IMR-90 (cell line): ENCODE data around the gene CTNNA2. TPM values are rescaled to one million over a fixed set of nuclear protein-coding genes. Genes with fewer than 3 reads are reported as not detected.

ENCODE experiments used
- ATAC-seq: fragments of 200-7000 bp; cut with Tn5 transposase; 2 replicates; pipeline ENCODE4 v1.9.1; 2020; ENCODE audit warnings: low read depth, mild to moderate bottlenecking, moderate library complexity
- BruUV-seq: library from RNA; stranded (reverse); fragments of 400-500 nt; replicated peaks from 2 replicates; lab custom pipeline; 2021; lab: Mats Ljungman, UMichigan
- CTCF ChIA-PET: fragments of 300-600 bp; formaldehyde crosslinking; extraction: SDS; loops from one replicate; lab custom pipeline; 2021; ENCODE audit warnings: antibody characterized with exemption; lab: Yijun Ruan, JAX
- POLR2A ChIA-PET: fragments of 300-600 bp; sonication (Branson Sonifier 250); formaldehyde crosslinking; loops from one replicate; lab custom pipeline; 2022; ENCODE audit warnings: antibody characterized with exemption; ENCODE audit not compliant: unreplicated experiment; lab: Charles Lee
- DNase-seq: peaks from one replicate; pipeline ENCODE4 v3.0.0; 2013
- H2AFZ ChIP-seq: replicated peaks from 2 replicates; pipeline ENCODE3; 2013; ENCODE audit warnings: low read length, mild to moderate bottlenecking; ENCODE audit not compliant: poor library complexity
- H2AK5ac ChIP-seq: 2 replicates; pipeline ENCODE4 v1.6.1; 2013; ENCODE audit warnings: low read depth, low read length, inconsistent platforms
- H2AK9ac ChIP-seq: replicated peaks from 2 replicates; pipeline ENCODE3; 2013; ENCODE audit warnings: mild to moderate bottlenecking, low read depth, low read length, moderate library complexity; ENCODE audit not compliant: poor library complexity
- H2BK120ac ChIP-seq: 2 replicates; pipeline ENCODE4 v1.6.1; 2013; ENCODE audit warnings: low read depth, low read length, inconsistent platforms
- H2BK15ac ChIP-seq: 3 replicates; pipeline ENCODE4 v1.6.1; 2013; ENCODE audit warnings: low read depth, low read length, inconsistent platforms
- H2BK20ac ChIP-seq: 2 replicates; pipeline ENCODE4 v1.6.1; 2013; ENCODE audit warnings: low read depth, mild to moderate bottlenecking, inconsistent platforms, low read length, moderate library complexity
- H2BK5ac ChIP-seq: 2 replicates; pipeline ENCODE4 v1.6.1; 2013; ENCODE audit warnings: mild to moderate bottlenecking, low read depth, low read length, inconsistent platforms; ENCODE audit not compliant: poor library complexity, severe bottlenecking
- H3K14ac ChIP-seq: replicated peaks from 2 replicates; pipeline ENCODE4 v1.6.1; 2013; ENCODE audit warnings: low read depth, low read length, inconsistent platforms
- H3K18ac ChIP-seq: 2 replicates; pipeline ENCODE4 v1.6.1; 2013; ENCODE audit warnings: low read depth, low read length, control low read depth
- H3K23ac ChIP-seq: 2 replicates; pipeline ENCODE4 v1.6.1; 2013; ENCODE audit warnings: low read depth, low read length, inconsistent platforms
- H3K27ac ChIP-seq: 2 replicates; pipeline ENCODE4 v1.5.1; 2013; ENCODE audit warnings: mild to moderate bottlenecking, control low read depth, low read length; ENCODE audit not compliant: insufficient read depth
- H3K27me3 ChIP-seq: 2 replicates; pipeline ENCODE4 v1.6.1; 2013; ENCODE audit warnings: low read length; ENCODE audit not compliant: control insufficient read depth, insufficient read depth
- H3K36me3 ChIP-seq: 2 replicates; pipeline ENCODE4 v1.6.1; 2013; ENCODE audit warnings: low read length, mixed read lengths; ENCODE audit not compliant: control insufficient read depth, insufficient read depth
- H3K4ac ChIP-seq: 2 replicates; pipeline ENCODE4 v1.6.1; 2013; ENCODE audit warnings: low read depth, low read length, inconsistent platforms
- H3K4me1 ChIP-seq: 2 replicates; pipeline ENCODE4 v1.6.1; 2013; ENCODE audit warnings: low read length, mixed read lengths; ENCODE audit not compliant: control insufficient read depth, insufficient read depth
- H3K4me2 ChIP-seq: 2 replicates; pipeline ENCODE4 v1.6.1; 2013; ENCODE audit warnings: low read depth, mild to moderate bottlenecking, control low read depth, low read length, moderate library complexity
- H3K4me3 ChIP-seq: 2 replicates; pipeline ENCODE4 v1.5.1; 2013; ENCODE audit warnings: low read depth, mild to moderate bottlenecking, control low read depth, low read length, moderate library complexity; ENCODE audit not compliant: insufficient read depth
- H3K56ac ChIP-seq: 2 replicates; pipeline ENCODE4 v1.6.1; 2013; ENCODE audit warnings: low read length, inconsistent platforms; ENCODE audit not compliant: insufficient read depth; ENCODE audit errors: extremely low read depth
- H3K79me1 ChIP-seq, 2 experiments: 2 replicates each; pipeline ENCODE4 v1.6.1; 2013; ENCODE audit warnings: low read length in 2 of 2, inconsistent platforms in 1 of 2, low read depth in 1 of 2
- H3K9ac ChIP-seq: 2 replicates; pipeline ENCODE4 v1.6.1; 2013; ENCODE audit warnings: low read depth, low read length, control low read depth
- H3K9me1 ChIP-seq: 2 replicates; pipeline ENCODE4 v1.6.1; 2013; ENCODE audit warnings: low read length, inconsistent platforms; ENCODE audit not compliant: insufficient read depth
- H3K9me3 ChIP-seq: 2 replicates; pipeline ENCODE4 v1.6.1; 2013; ENCODE audit warnings: low read length; ENCODE audit not compliant: control insufficient read depth, insufficient read depth
- H4K20me1 ChIP-seq: 2 replicates; pipeline ENCODE4 v1.6.1; 2013; ENCODE audit warnings: low read length, inconsistent platforms; ENCODE audit not compliant: insufficient read depth
- H4K5ac ChIP-seq: 2 replicates; pipeline ENCODE4 v1.6.1; 2013; ENCODE audit warnings: mild to moderate bottlenecking, low read depth, low read length, control low read depth
- H4K8ac ChIP-seq, 2 experiments: 2 replicates each; pipeline ENCODE4 v1.6.1; 2013; ENCODE audit warnings: low read depth in 2 of 2, low read length in 2 of 2, control low read depth in 1 of 2, inconsistent platforms in 1 of 2
- H4K91ac ChIP-seq: 2 replicates; pipeline ENCODE4 v1.6.1; 2013; ENCODE audit warnings: low read depth, low read length, inconsistent platforms; ENCODE audit not compliant: insufficient read depth
- BHLHE40 ChIP-seq: fragments of 150-350 bp; IDR thresholded peaks from 2 replicates; pipeline ENCODE4 v1.6.1; 2016; ENCODE audit warnings: mild to moderate bottlenecking, low read depth, low read length
- CEBPB ChIP-seq: IDR thresholded peaks from 2 replicates; pipeline ENCODE4 v1.6.1; 2012; ENCODE audit warnings: low read depth, low read length, improper control_type of control experiment
- CHD1 ChIP-seq: IDR thresholded peaks from 2 replicates; pipeline ENCODE4 v1.6.1; 2012; ENCODE audit warnings: low read depth, low read length, improper control_type of control experiment
- CTCF ChIP-seq: conservative IDR thresholded peaks from 2 replicates; pipeline ENCODE4 v1.5.1; 2012; ENCODE audit warnings: mild to moderate bottlenecking, low read depth, low read length, improper control_type of control experiment
- FOS ChIP-seq: fragments of 150-350 bp; IDR thresholded peaks from 2 replicates; pipeline ENCODE4 v1.6.1; 2016; ENCODE audit warnings: low read depth, low read length
- MAFK ChIP-seq: IDR thresholded peaks from 2 replicates; pipeline ENCODE4 v1.6.1; 2012; ENCODE audit warnings: low read depth, low read length, improper control_type of control experiment
- MAZ ChIP-seq: IDR thresholded peaks from 2 replicates; pipeline ENCODE4 v1.6.1; 2012; ENCODE audit warnings: low read depth, mild to moderate bottlenecking, low read length, improper control_type of control experiment, moderate library complexity, borderline replicate concordance
- MXI1 ChIP-seq: IDR thresholded peaks from 2 replicates; pipeline ENCODE4 v1.6.1; 2012; ENCODE audit warnings: low read depth, mild to moderate bottlenecking, low read length, moderate library complexity, borderline replicate concordance
- NFE2L2 ChIP-seq: fragments of 150-350 bp; IDR thresholded peaks from 2 replicates; pipeline ENCODE4 v1.6.1; 2016; ENCODE audit warnings: low read depth, mild to moderate bottlenecking, low read length
- POLR2A ChIP-seq: IDR thresholded peaks from 2 replicates; pipeline ENCODE4 v1.6.1; 2012; ENCODE audit warnings: mild to moderate bottlenecking, low read depth, low read length
- RAD21 ChIP-seq: IDR thresholded peaks from 2 replicates; pipeline ENCODE4 v1.6.1; 2012; ENCODE audit warnings: low read length, improper control_type of control experiment
- RCOR1 ChIP-seq: IDR thresholded peaks from 2 replicates; pipeline ENCODE4 v1.6.1; 2012; ENCODE audit warnings: mild to moderate bottlenecking, low read length, improper control_type of control experiment; ENCODE audit not compliant: insufficient replicate concordance
- RFX5 ChIP-seq: IDR thresholded peaks from 2 replicates; pipeline ENCODE4 v1.8.0; 2012; ENCODE audit warnings: low read depth, mild to moderate bottlenecking, low read length, moderate library complexity
- SMC3 ChIP-seq: fragments of 150-350 bp; IDR thresholded peaks from 2 replicates; pipeline ENCODE4 v1.6.1; 2016; ENCODE audit warnings: low read depth, mild to moderate bottlenecking, antibody characterized with exemption, low read length, moderate library complexity
- USF2 ChIP-seq: fragments of 150-350 bp; IDR thresholded peaks from 2 replicates; pipeline ENCODE4 v1.6.1; 2017; ENCODE audit warnings: mild to moderate bottlenecking, antibody characterized with exemption, low read length, low read depth
- WGBS, 2 experiments: methylation state at CpG; one replicate each; pipeline versions ENCODE4 v1.1.5 to v1.1.7; 2013; ENCODE audit warnings: missing lambda C conversion rate in 2 of 2; ENCODE audit not compliant: insufficient read length in 1 of 2; ENCODE audit errors: extremely low coverage in 2 of 2; 5-methylcytosine and 5-hydroxymethylcytosine counted together
- dilution Hi-C: fragments of 300-500 bp; cut with HindIII; formaldehyde crosslinking; loops from one replicate; pipeline ENCODE4 v1.14.3; 2018; ENCODE audit warnings: low sequenced_read_pairs; ENCODE audit not compliant: unreplicated experiment
- in situ Hi-C: fragments of 300-500 bp; cut with MboI; formaldehyde crosslinking; loops from 3 replicates; pipeline ENCODE4 v1.14.3; 2019; ENCODE audit warnings: low sequenced_read_pairs, inconsistent platforms, mixed read lengths
- intact Hi-C: fragments of 100-400 bp; cut with micrococcal nuclease; formaldehyde crosslinking; loops from 2 replicates; pipeline ENCODE4 v1.10.0; 2022
- polyA plus RNA-seq, 3 experiments: library from polyadenylated mRNA; depleted of rRNA; stranded (reverse); fragments of >200 nt; gene quantifications; 2 replicates each; pipeline ENCODE4 v1.2.3, GENCODE V29; 2012; ENCODE audit warnings: low replicate concordance in 1 of 3
- total RNA-seq: library from RNA; depleted of rRNA; stranded (reverse); fragments of >200 nt; gene quantifications from 2 replicates; pipeline ENCODE4 v1.2.3, GENCODE V29; 2012
- TF ChIP-seq, protein P1 (sequence below): fragments of 150-350 bp; IDR thresholded peaks from 2 replicates; pipeline ENCODE4 v1.6.1; 2016; ENCODE audit warnings: low read depth, mild to moderate bottlenecking, low read length, moderate library complexity, borderline replicate concordance

The CTNNA2 gene
- total and polyA plus RNA-seq, 2 of the 4 experiments (the other 2 are of a cell fraction) = not detected

DNA sequence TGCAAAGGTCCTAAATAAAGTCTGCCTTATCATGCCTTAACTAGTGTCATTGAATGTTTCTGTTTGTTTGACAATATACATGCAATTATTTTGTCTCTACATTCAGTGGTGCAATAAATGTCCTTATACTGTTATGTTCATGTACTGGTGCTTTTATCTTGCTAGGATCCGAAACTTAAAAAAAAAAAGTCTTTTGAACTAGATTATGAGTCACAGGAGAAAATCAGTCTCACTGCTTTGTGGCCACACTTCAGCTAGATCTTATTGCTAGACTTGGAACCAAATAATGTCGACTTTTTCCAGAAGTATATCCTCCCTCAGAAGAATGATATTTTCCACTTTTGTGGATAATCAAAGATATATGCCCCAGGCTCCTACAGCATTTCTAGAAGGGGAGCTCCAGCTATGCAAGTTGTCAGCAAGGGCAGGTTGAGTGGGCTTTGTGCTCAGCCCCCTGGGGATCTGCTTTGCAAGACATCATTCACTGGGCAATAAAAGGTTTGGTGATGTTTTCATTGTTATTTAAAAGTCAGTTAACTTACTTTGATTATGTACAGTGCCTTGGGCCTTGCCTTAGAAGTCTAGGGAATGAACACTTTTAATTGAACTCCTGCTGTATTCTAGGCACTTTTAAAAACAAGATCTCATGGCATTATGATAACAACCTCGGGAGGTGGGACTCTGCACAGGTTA lies 948.8 kb downstream of the CTNNA2 start:
- WGBS, 2 experiments = no CpG with 5 or more reads among the region's 3 CpGs
- dilution Hi-C loops (no loop called here), intact Hi-C loops (no loop called here), in situ Hi-C loops (no loop called here)
- H3K79me1 ChIP-seq = no peaks in the 10 kb centered on the region
- no peaks in the 10 kb centered on the region for H4K20me1 ChIP-seq
- ATAC-seq (no peak), DNase-seq (no peak)
- no peak overlapping the region for H2BK5ac ChIP-seq
- H3K9me1 ChIP-seq = no peaks in the 10 kb centered on the region
- H3K18ac ChIP-seq = no peak overlapping the region
- H2BK20ac ChIP-seq = no peak overlapping the region
- H2AK5ac ChIP-seq = no peak overlapping the region
- ChIA-PET POLR2A (no interaction called here), CTCF (interaction anchor here (0.6 kb wide), 1 partner anchor 601 kb away, joined by 4 read pairs; no protein-coding TSS in a partner anchor)
- H3K56ac ChIP-seq = no peak overlapping the region
- no peak overlapping the region for H3K4me2 ChIP-seq
- H3K9ac ChIP-seq = no peak overlapping the region
- no peak overlapping the region for H4K5ac ChIP-seq
- no peak overlapping the region for H2BK15ac ChIP-seq
- TF ChIP-seq CHD1 (no peak), MAFK (no peak), RAD21 (no peak), SMC3 (no peak), FOS (no peak), MAZ (no peak), RFX5 (no peak), CTCF (no peak), MXI1 (no peak), RCOR1 (no peak), NFE2L2 (no peak), BHLHE40 (no peak), POLR2A (no peak), USF2 (no peak), CEBPB (no peak)
- TF ChIP-seq, protein P1, sequence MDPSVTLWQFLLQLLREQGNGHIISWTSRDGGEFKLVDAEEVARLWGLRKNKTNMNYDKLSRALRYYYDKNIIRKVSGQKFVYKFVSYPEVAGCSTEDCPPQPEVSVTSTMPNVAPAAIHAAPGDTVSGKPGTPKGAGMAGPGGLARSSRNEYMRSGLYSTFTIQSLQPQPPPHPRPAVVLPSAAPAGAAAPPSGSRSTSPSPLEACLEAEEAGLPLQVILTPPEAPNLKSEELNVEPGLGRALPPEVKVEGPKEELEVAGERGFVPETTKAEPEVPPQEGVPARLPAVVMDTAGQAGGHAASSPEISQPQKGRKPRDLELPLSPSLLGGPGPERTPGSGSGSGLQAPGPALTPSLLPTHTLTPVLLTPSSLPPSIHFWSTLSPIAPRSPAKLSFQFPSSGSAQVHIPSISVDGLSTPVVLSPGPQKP = no peak
- H3K27me3 ChIP-seq = no peaks in the 10 kb centered on the region
- H3K4me3 ChIP-seq = no peak overlapping the region
- H2AK9ac ChIP-seq = no peak overlapping the region
- no peak overlapping the region for H2BK120ac ChIP-seq
- H3K4me1 ChIP-seq = no peaks in the 10 kb centered on the region
- H4K8ac ChIP-seq = no peak overlapping the region
- no peak overlapping the region for H4K91ac ChIP-seq
- no peak overlapping the region for H3K23ac ChIP-seq
- H3K14ac ChIP-seq = no peak overlapping the region
- BruUV-seq = no TSS peak
- no peak overlapping the region for H3K4ac ChIP-seq
- no peak overlapping the region for H2AFZ ChIP-seq
- no peaks in the 10 kb centered on the region for H3K36me3 ChIP-seq
- no peaks in the 10 kb centered on the region for H3K9me3 ChIP-seq
- no peak overlapping the region for H3K27ac ChIP-seq
